ENCODE results near the gene SCAF4. TPM values are rescaled to one million over a fixed set of nuclear protein-coding genes. Genes with fewer than 3 reads are reported as not detected.
A peak's percentile ranks its signal among the peaks of the same experiment; 100 is the strongest.
"Not testable (repeated sequence)": the region's sequence is repeated elsewhere in the genome, so short reads cannot be mapped to it uniquely, and the experiment has no call there.

SCAF4 gene
- 5.5 TPM for total RNA-seq

- peak; percentile 91 for DNase-seq
These were observed at the start of gene SCAF4 for GRCh38 chr21:31731857-31732596. Gene SCAF4 (minus strand): TSS chr21:31732118. CDS start chr21:31731692, 426 bp downstream.

GRCh38 chr21:31780944-31781343 lies 49.0 kb upstream of the SCAF4 start:
- DNase-seq = no peak

GRCh38 chr21:31778546-31778945 lies 46.6 kb upstream of the SCAF4 start:
- no peak for DNase-seq

- DNase-seq = no peak
These were observed 45.9 kb upstream of the SCAF4 start for GRCh38 chr21:31777857-31778256.

- no peak for DNase-seq
These were observed 42.1 kb upstream of the SCAF4 start for GRCh38 chr21:31774031-31774430.

- no peak for DNase-seq
These were observed 41.0 kb upstream of the SCAF4 start for GRCh38 chr21:31772674-31773555.

GRCh38 chr21:31771685-31772084 lies 39.8 kb upstream of the SCAF4 start:
- DNase-seq = no peak

- no peak for DNase-seq
These were observed 36.8 kb upstream of the SCAF4 start for GRCh38 chr21:31768710-31769109.

GRCh38 chr21:31766899-31767298 lies 35.0 kb upstream of the SCAF4 start:
- DNase-seq = no peak

GRCh38 chr21:31765850-31766249 lies 33.9 kb upstream of the SCAF4 start:
- not testable (repeated sequence) for DNase-seq

GRCh38 chr21:31760931-31761330 lies 29.0 kb upstream of the SCAF4 start:
- no peak for DNase-seq

- no peak for DNase-seq
These were observed 24.9 kb upstream of the SCAF4 start for GRCh38 chr21:31756787-31757186.

GRCh38 chr21:31755027-31755426 lies 23.1 kb upstream of the SCAF4 start:
- no peak for DNase-seq

- DNase-seq = no peak
These were observed 22.7 kb upstream of the SCAF4 start for GRCh38 chr21:31754708-31754960.

GRCh38 chr21:31753949-31754707 lies 22.2 kb upstream of the SCAF4 start:
- no peak for DNase-seq

- no peak for DNase-seq
These were observed 21.0 kb upstream of the SCAF4 start for GRCh38 chr21:31752967-31753366.

GRCh38 chr21:31752352-31752751 lies 20.4 kb upstream of the SCAF4 start:
- no peak for DNase-seq

- DNase-seq = no peak
These were observed 18.9 kb upstream of the SCAF4 start for GRCh38 chr21:31750843-31751242.

GRCh38 chr21:31744182-31744800 lies 12.4 kb upstream of the SCAF4 start:
- no peak for DNase-seq

GRCh38 chr21:31743712-31744111 lies 11.8 kb upstream of the SCAF4 start:
- DNase-seq = no peak

- no peak for DNase-seq
These were observed 9.2 kb upstream of the SCAF4 start for GRCh38 chr21:31741116-31741515.

GRCh38 chr21:31737586-31738397 lies 5.9 kb upstream of the SCAF4 start:
- DNase-seq = not testable (repeated sequence)

Data from occipital lobe (tissue), 2 donors.